Suprapubic skin (tissue), 4 donors: ENCODE results near the gene NPR2. TPM values are rescaled to one million over a fixed set of nuclear protein-coding genes. Genes with fewer than 3 reads are reported as not detected.

Experiments used
- DNase-seq, 2 donors: peaks; one replicate each; pipeline ENCODE4 v3.0.0-alpha.2; 2019; ENCODE audit warnings: low spot score in 2 of 2
- H3K27ac ChIP-seq: fragments of 200-600 bp; sonication (generic); one replicate; pipeline ENCODE4 v1.5.1; 2019
- H3K27me3 ChIP-seq: fragments of 200-600 bp; sonication (generic); one replicate; pipeline ENCODE4 v1.5.1; 2019
- H3K36me3 ChIP-seq: fragments of 200-600 bp; sonication (generic); one replicate; pipeline ENCODE4 v1.5.1; 2019
- H3K4me1 ChIP-seq: fragments of 200-600 bp; sonication (generic); one replicate; pipeline ENCODE4 v1.5.1; 2019
- H3K4me3 ChIP-seq: fragments of 200-600 bp; sonication (generic); one replicate; pipeline ENCODE4 v1.5.1; 2019; ENCODE audit warnings: mild to moderate bottlenecking
- H3K9me3 ChIP-seq: fragments of 200-600 bp; sonication (generic); one replicate; pipeline ENCODE4 v1.5.1; 2019
- CTCF ChIP-seq, 2 donors: fragments of 200-600 bp in 1 of 2; fragments of 450-650 bp in 1 of 2; sonication (generic) in 1 of 2; IDR thresholded peaks; one replicate each; pipeline ENCODE4 v1.5.1; 2016 to 2019; ENCODE audit warnings: antibody characterized with exemption in 2 of 2, mild to moderate bottlenecking in 1 of 2, moderate library complexity in 1 of 2
- EP300 ChIP-seq: sonication (generic); formaldehyde crosslinking; IDR thresholded peaks from one replicate; pipeline ENCODE4 v1.6.1; 2017; ENCODE audit warnings: antibody characterized with exemption
- POLR2A ChIP-seq, 2 donors: fragments of 450-650 bp; IDR thresholded peaks; one replicate each; pipeline ENCODE4 v1.6.1; 2017; ENCODE audit warnings: antibody characterized with exemption in 2 of 2, mild to moderate bottlenecking in 2 of 2, moderate library complexity in 2 of 2
- POLR2AphosphoS5 ChIP-seq, 3 donors: sonication (generic); formaldehyde crosslinking; IDR thresholded peaks; one replicate each; pipeline ENCODE4 v1.6.1; 2017; ENCODE audit warnings: antibody characterized with exemption in 3 of 3
- WGBS: methylation state at CpG from one replicate; pipeline ENCODE4 v1.1.5; 2018; 5-methylcytosine and 5-hydroxymethylcytosine counted together
- total RNA-seq, 4 donors: library from RNA; depleted of rRNA; stranded (reverse); fragments of >200 nt; gene quantifications; one replicate each; pipeline ENCODE4 v1.1.0, GENCODE V29; 2016

Gene NPR2
- total RNA-seq, 4 donors from 2014 or later, result 8.4 to 26.1 (median 18.2) TPM

- WGBS, result 50% methylated on average over 3 of the region's 3 CpGs
- H3K4me1 ChIP-seq, result peaks cover 51% of the 10 kb centered on the region
- H3K27ac ChIP-seq, result no peak overlapping the region
These were observed 44.8 kb upstream of the NPR2 start for GRCh38 chr9:35746583-35746982.

GRCh38 chr9:35748242-35748857, 43.0 kb upstream of the NPR2 start:
- Histone ChIP-seq H3K27ac (peak overlapping the region; percentile 83), H3K36me3 (peaks cover 42% of the 10 kb centered on the region), H3K4me1 (peaks cover 51% of the 10 kb centered on the region), H3K4me3 (peak overlapping the region; percentile 83), H3K9me3 (no peaks in the 10 kb centered on the region), H3K27me3 (no peaks in the 10 kb centered on the region)
- WGBS, result 1% methylated on average over 9 of the region's 24 CpGs
- TF ChIP-seq POLR2AphosphoS5 (IDR thresholded peaks at IDR 0.05), result no peak
- DNase-seq, result no peak

More at GRCh38 chr9:35746583-35746982, 44.8 kb upstream of the NPR2 start:
- DNase-seq, result no peak
- TF ChIP-seq POLR2AphosphoS5 (IDR thresholded peaks at IDR 0.05) (no peak), EP300 (no peak), CTCF (IDR thresholded peaks at IDR 0.05) (no peak), POLR2A (IDR thresholded peaks at IDR 0.05) (no peak)
- Histone ChIP-seq H3K36me3 (peaks cover 42% of the 10 kb centered on the region), H3K27me3 (no peaks in the 10 kb centered on the region), H3K4me3 (peak overlapping the region; percentile 83), H3K9me3 (no peaks in the 10 kb centered on the region)

GRCh38 chr9:35748858-35749514, 42.4 kb upstream of the NPR2 start, which contains the start of the genes GBA2 and RGP1:
Gene GBA2 (minus strand): TSS chr9:35749228. CDS start chr9:35748704, 524 bp downstream.
Gene RGP1 (plus strand): TSS chr9:35749287. CDS start chr9:35749756, 469 bp downstream.
- peaks cover 42% of the 10 kb centered on the region for H3K36me3 ChIP-seq
- H3K27me3 ChIP-seq, result no peaks in the 10 kb centered on the region
- H3K9me3 ChIP-seq, result no peaks in the 10 kb centered on the region
- peak; percentile 86 to 90 for DNase-seq
- H3K4me3 ChIP-seq, result peak within 1 kb of the TSS; percentile 83
- H3K27ac ChIP-seq, result peak within 1 kb of the TSS; percentile 83
- H3K4me1 ChIP-seq, result peaks cover 51% of the 10 kb centered on the region
- TF ChIP-seq POLR2AphosphoS5 (IDR thresholded peaks at IDR 0.05), result peak in 2 of 3 donors; percentile 7 to 20
- peak in 1 of 2 donors; percentile 22 for TF ChIP-seq POLR2A (IDR thresholded peaks at IDR 0.05)
- no peak for TF ChIP-seq CTCF (IDR thresholded peaks at IDR 0.05)
- TF ChIP-seq EP300, result no peak
- WGBS, result 0% methylated on average over 40 of the region's 69 CpGs

GRCh38 chr9:35749515-35750255, 41.7 kb upstream of the NPR2 start:
- no peak for TF ChIP-seq POLR2A (IDR thresholded peaks at IDR 0.05)
- TF ChIP-seq CTCF (IDR thresholded peaks at IDR 0.05), result no peak
- TF ChIP-seq EP300, result no peak
- Histone ChIP-seq H3K36me3 (peaks cover 42% of the 10 kb centered on the region), H3K27ac (peak overlapping the region; percentile 83), H3K27me3 (no peaks in the 10 kb centered on the region), H3K4me3 (peak overlapping the region; percentile 83), H3K9me3 (no peaks in the 10 kb centered on the region), H3K4me1 (peaks cover 48% of the 10 kb centered on the region)
- 5% methylated on average over 8 of the region's 19 CpGs for WGBS
- DNase-seq, result peak in 1 of 2 donors; percentile 67

- 86% methylated on average over 2 of the region's 4 CpGs for WGBS
- Histone ChIP-seq H3K27me3 (no peaks in the 10 kb centered on the region), H3K4me3 (peak overlapping the region; percentile 83), H3K9me3 (no peaks in the 10 kb centered on the region), H3K27ac (peak overlapping the region; percentile 83), H3K4me1 (peaks cover 43% of the 10 kb centered on the region), H3K36me3 (peaks cover 44% of the 10 kb centered on the region)
- TF ChIP-seq POLR2A (IDR thresholded peaks at IDR 0.05) (no peak), POLR2AphosphoS5 (IDR thresholded peaks at IDR 0.05) (no peak), EP300 (no peak), CTCF (IDR thresholded peaks at IDR 0.05) (no peak)
- DNase-seq, result no peak
These were observed 41.2 kb upstream of the NPR2 start for GRCh38 chr9:35750256-35750531.
